ENCODE results near the gene RYR1. TPM values are rescaled to one million over a fixed set of nuclear protein-coding genes. Genes with fewer than 3 reads are reported as not detected.

The RYR1 gene
- total RNA-seq, 2 experiments from 2014 or later = 0.20 to 1.2 TPM

DNA sequence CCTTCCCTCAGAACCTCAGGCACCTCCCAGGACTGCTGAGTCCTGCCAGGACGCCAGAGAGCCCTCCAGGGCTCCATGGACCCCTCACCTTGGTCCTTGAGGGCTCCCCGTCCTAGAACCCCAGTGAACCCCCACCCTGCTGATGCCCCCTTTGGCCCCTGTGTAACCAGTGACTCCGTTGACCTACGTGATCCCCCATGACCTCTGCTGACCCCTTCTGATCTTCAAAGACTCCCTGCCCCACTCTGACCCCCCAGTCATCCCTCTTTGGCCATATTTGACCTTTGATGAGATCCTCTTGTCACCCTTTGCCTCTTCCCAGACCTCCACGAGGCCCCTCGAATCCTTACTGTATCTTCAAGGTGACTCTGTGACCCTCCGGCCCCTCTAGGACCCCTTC is 92.9 kb downstream of the RYR1 start:
- Histone ChIP-seq H3K27me3 (ENCODE audit: control insufficient read depth in 1 of 2, insufficient read depth in 2 of 2, low read length in 2 of 2) (peaks cover 0 to 3% of the 10 kb centered on the region in 2 experiments), H3K36me3 (ENCODE audit: insufficient read depth, low read length) (no peaks in the 10 kb centered on the region), H3K4me1 (ENCODE audit: insufficient read depth, low read length) (peaks cover 5% of the 10 kb centered on the region), H3K9me3 (ENCODE audit: control insufficient read depth in 1 of 2, insufficient read depth in 1 of 2, low read length in 2 of 2) (no peaks in the 10 kb centered on the region), H3K4me3 (ENCODE audit: low read length) (no peak overlapping the region), H3K27ac (ENCODE audit: low read depth in 1 of 2, low read length in 2 of 2) (no peak overlapping the region)
- H3K27ac Mint-ChIP-seq = no peak overlapping the region
- ATAC-seq (ENCODE audit: poor library complexity) (no peak), DNase-seq (peak in 1 of 14 experiments; percentile 11)
- no peaks in the 10 kb centered on the region for H3K36me3 Mint-ChIP-seq (ENCODE audit: low read depth)
- no peaks in the 10 kb centered on the region for H3K9me3 Mint-ChIP-seq
- H3K27me3 Mint-ChIP-seq = no peaks in the 10 kb centered on the region
- ChIA-PET POLR2A (no interaction called here), CTCF (no interaction called here)
- H3K4me3 Mint-ChIP-seq = no peak overlapping the region
- TF ChIP-seq, protein P1, sequence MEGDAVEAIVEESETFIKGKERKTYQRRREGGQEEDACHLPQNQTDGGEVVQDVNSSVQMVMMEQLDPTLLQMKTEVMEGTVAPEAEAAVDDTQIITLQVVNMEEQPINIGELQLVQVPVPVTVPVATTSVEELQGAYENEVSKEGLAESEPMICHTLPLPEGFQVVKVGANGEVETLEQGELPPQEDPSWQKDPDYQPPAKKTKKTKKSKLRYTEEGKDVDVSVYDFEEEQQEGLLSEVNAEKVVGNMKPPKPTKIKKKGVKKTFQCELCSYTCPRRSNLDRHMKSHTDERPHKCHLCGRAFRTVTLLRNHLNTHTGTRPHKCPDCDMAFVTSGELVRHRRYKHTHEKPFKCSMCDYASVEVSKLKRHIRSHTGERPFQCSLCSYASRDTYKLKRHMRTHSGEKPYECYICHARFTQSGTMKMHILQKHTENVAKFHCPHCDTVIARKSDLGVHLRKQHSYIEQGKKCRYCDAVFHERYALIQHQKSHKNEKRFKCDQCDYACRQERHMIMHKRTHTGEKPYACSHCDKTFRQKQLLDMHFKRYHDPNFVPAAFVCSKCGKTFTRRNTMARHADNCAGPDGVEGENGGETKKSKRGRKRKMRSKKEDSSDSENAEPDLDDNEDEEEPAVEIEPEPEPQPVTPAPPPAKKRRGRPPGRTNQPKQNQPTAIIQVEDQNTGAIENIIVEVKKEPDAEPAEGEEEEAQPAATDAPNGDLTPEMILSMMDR (IDR thresholded peaks at IDR 0.05) = no peak
- intact Hi-C loops (cut with DNase I, micrococcal nuclease) = no loop called here
- no peaks in the 10 kb centered on the region for H3K4me1 Mint-ChIP-seq (ENCODE audit: low read depth)

GRCh38 chr19:38527466-38528136 is 94.1 kb downstream of the RYR1 start:
- Mint-ChIP-seq H3K27me3 (no peaks in the 10 kb centered on the region), H3K36me3 (ENCODE audit: low read depth) (no peaks in the 10 kb centered on the region), H3K9me3 (no peaks in the 10 kb centered on the region), H3K4me3 (no peak overlapping the region), H3K27ac (no peak overlapping the region), H3K4me1 (ENCODE audit: low read depth) (no peaks in the 10 kb centered on the region)
- no peaks in the 10 kb centered on the region for H3K36me3 ChIP-seq (ENCODE audit: insufficient read depth, low read length)
- peaks cover 5% of the 10 kb centered on the region for H3K4me1 ChIP-seq (ENCODE audit: insufficient read depth, low read length)
- DNase-seq (peak in 4 of 14 experiments; percentile 11 to 48 (median 26)), ATAC-seq (ENCODE audit: poor library complexity) (peak; percentile 26)
- peaks cover 0 to 3% of the 10 kb centered on the region in 2 experiments for H3K27me3 ChIP-seq (ENCODE audit: control insufficient read depth in 1 of 2, insufficient read depth in 2 of 2, low read length in 2 of 2)
- no peak overlapping the region for H3K27ac ChIP-seq (ENCODE audit: low read depth in 1 of 2, low read length in 2 of 2)
- no peaks in the 10 kb centered on the region for H3K9me3 ChIP-seq (ENCODE audit: control insufficient read depth in 1 of 2, insufficient read depth in 1 of 2, low read length in 2 of 2)
- intact Hi-C loops (cut with DNase I, micrococcal nuclease) = no loop called here
- CTCF ChIA-PET = no interaction called here
- TF ChIP-seq, protein P1 (IDR thresholded peaks at IDR 0.05) = no peak
- POLR2A ChIA-PET = no interaction called here
- no peak overlapping the region for H3K4me3 ChIP-seq (ENCODE audit: low read length)

DNA sequence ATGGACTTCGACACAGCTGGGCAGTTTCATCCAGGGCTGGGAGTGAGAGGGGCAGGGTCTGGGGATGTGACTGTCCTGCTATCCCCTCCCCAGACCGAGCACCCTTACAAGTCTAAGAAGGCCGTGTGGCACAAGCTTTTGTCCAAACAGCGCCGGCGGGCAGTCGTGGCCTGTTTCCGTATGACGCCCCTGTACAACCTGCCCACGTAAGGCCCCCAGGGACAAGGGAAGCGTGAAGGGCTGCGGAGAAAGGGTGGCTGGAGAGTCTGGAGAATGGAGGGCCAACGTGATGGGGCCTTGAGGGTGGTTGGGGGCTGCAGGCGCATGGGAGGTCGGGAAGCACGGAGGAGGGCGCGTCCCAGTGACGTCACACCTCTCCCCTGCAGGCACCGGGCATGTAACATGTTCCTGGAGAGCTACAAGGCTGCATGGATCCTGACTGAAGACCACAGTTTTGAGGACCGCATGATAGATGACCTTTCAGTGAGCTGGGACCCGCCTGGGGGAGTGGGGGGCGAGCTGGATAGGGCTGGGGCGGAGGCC is 94.8 kb downstream of the RYR1 start:
- ATAC-seq (ENCODE audit: poor library complexity) (no peak), DNase-seq (no peak)
- no peaks in the 10 kb centered on the region for H3K27me3 Mint-ChIP-seq
- H3K9me3 Mint-ChIP-seq = no peaks in the 10 kb centered on the region
- no peak overlapping the region for H3K27ac ChIP-seq (ENCODE audit: low read depth in 1 of 2, low read length in 2 of 2)
- POLR2A ChIA-PET = no interaction called here
- no peaks in the 10 kb centered on the region for H3K4me1 Mint-ChIP-seq (ENCODE audit: low read depth)
- no peaks in the 10 kb centered on the region for H3K36me3 ChIP-seq (ENCODE audit: insufficient read depth, low read length)
- TF ChIP-seq, protein P1 (IDR thresholded peaks at IDR 0.05) = no peak
- H3K9me3 ChIP-seq (ENCODE audit: control insufficient read depth in 1 of 2, insufficient read depth in 1 of 2, low read length in 2 of 2) = no peaks in the 10 kb centered on the region
- peaks cover 5% of the 10 kb centered on the region for H3K4me1 ChIP-seq (ENCODE audit: insufficient read depth, low read length)
- CTCF ChIA-PET = no interaction called here
- H3K4me3 Mint-ChIP-seq = no peak overlapping the region
- H3K4me3 ChIP-seq (ENCODE audit: low read length) = peak overlapping the region; percentile 12
- no peak overlapping the region for H3K27ac Mint-ChIP-seq
- intact Hi-C loops (cut with DNase I, micrococcal nuclease) = no loop called here
- H3K36me3 Mint-ChIP-seq (ENCODE audit: low read depth) = no peaks in the 10 kb centered on the region
- peaks cover 0 to 3% of the 10 kb centered on the region in 2 experiments for H3K27me3 ChIP-seq (ENCODE audit: control insufficient read depth in 1 of 2, insufficient read depth in 2 of 2, low read length in 2 of 2)

All from CD4-positive, alpha-beta T cell (primary cell).